ENCODE results near the gene GPR142.

The GPR142 gene

GRCh38 chr17:74371653-74372147, 4.4 kb downstream of the GPR142 start (continued):
- no peak for TF ChIP-seq ZBTB26 (tag by site-specific recombination; optimal IDR thresholded peaks at IDR 0.05)

GRCh38 chr17:74372426-74372825, 5.1 kb downstream of the GPR142 start:
- H3K36me3 ChIP-seq (ENCODE audit: control insufficient read depth in 2 of 2, insufficient read depth in 1 of 2, low read length in 2 of 2) = no peaks in the 10 kb centered on the region
- no peaks in the 10 kb centered on the region for H3K4me1 ChIP-seq (ENCODE audit: control insufficient read depth, insufficient read depth, low read length)
- TF ChIP-seq TCF7L2 (IDR thresholded peaks at IDR 0.05; ENCODE audit: borderline replicate concordance, low read depth, low read length) = no peak
- TF ChIP-seq ZNF830 (tag by site-specific recombination; IDR thresholded peaks at IDR 0.05; ENCODE audit: low read depth) = no peak
- no peak for TF ChIP-seq ZXDB (tag by site-specific recombination; IDR thresholded peaks at IDR 0.05)
- TF ChIP-seq ZNF488 (tag by site-specific recombination; IDR thresholded peaks at IDR 0.05) = no peak
- TF ChIP-seq ZNF184 (tag by site-specific recombination; IDR thresholded peaks at IDR 0.05) = no peak
- no peak for TF ChIP-seq HOXA7 (CRISPR knock-in tag; IDR thresholded peaks at IDR 0.05; ENCODE audit: borderline replicate concordance)
- no peak for TF ChIP-seq ZNF148 (tag by site-specific recombination; IDR thresholded peaks at IDR 0.05; ENCODE audit: borderline replicate concordance)
- TF ChIP-seq ZNF416 (tag by site-specific recombination; IDR thresholded peaks at IDR 0.05) = no peak
- TF ChIP-seq REPIN1 (tag by site-specific recombination; IDR thresholded peaks at IDR 0.05; ENCODE audit: low read depth) = no peak
- no peak for TF ChIP-seq ZNF16 (tag by site-specific recombination; IDR thresholded peaks at IDR 0.05; ENCODE audit: low read depth)
- no peak for TF ChIP-seq HIC1 (tag by site-specific recombination; IDR thresholded peaks at IDR 0.05)
- no peak for TF ChIP-seq ZNF394 (tag by site-specific recombination; IDR thresholded peaks at IDR 0.05; ENCODE audit: borderline replicate concordance)
- TF ChIP-seq PATZ1 (tag by site-specific recombination; IDR thresholded peaks at IDR 0.05) = no peak
- TF ChIP-seq ZNF157 (tag by site-specific recombination; IDR thresholded peaks at IDR 0.05) = no peak
- no peak for TF ChIP-seq CTCF (tag by site-specific recombination; IDR thresholded peaks at IDR 0.05)
- TF ChIP-seq KLF16 (tag by site-specific recombination; IDR thresholded peaks at IDR 0.05) = no peak
- no peak for TF ChIP-seq ZNF555 (tag by site-specific recombination; conservative IDR thresholded peaks at IDR 0.05)
- TF ChIP-seq AEBP2 (tag by site-specific recombination; IDR thresholded peaks at IDR 0.05; ENCODE audit: borderline replicate concordance) = no peak
- TF ChIP-seq ZNF610 (tag by site-specific recombination; IDR thresholded peaks at IDR 0.05; ENCODE audit: borderline replicate concordance) = no peak
- TF ChIP-seq ZNF473 (tag by site-specific recombination; IDR thresholded peaks at IDR 0.05) = no peak
- ChIA-PET CTCF (interaction anchor here (0.5 to 15.0 kb wide), 3 partner anchors 69 to 492 kb away, joined by 3 to 453 read pairs (median 4); no protein-coding TSS in a partner anchor), POLR2A (no interaction called here)
- no peak overlapping the region for H3K27ac ChIP-seq (ENCODE audit: extremely low read depth, low read depth, low read length)
- no peaks in the 10 kb centered on the region for H3K9me3 ChIP-seq (ENCODE audit: control insufficient read depth, insufficient read depth, low read depth, low read length)
- H3K4me3 ChIP-seq (ENCODE audit: low read depth, low read length) = no peak overlapping the region
